HEK293 (cell line): Measurements from ENCODE around the gene CRK.
A peak's percentile ranks its signal among the peaks of the same experiment; 100 is the strongest.

ENCODE experiments used
- EGR2 ChIP-seq: fragments of 450-650 bp; formaldehyde crosslinking; IDR thresholded peaks from 2 replicates; pipeline ENCODE4 v1.5.1; 2016; ENCODE audit warnings: low read depth, missing biosample characterization, missing genetic modification characterization
- GFI1B ChIP-seq: fragments of 450-650 bp; formaldehyde crosslinking; IDR thresholded peaks from 2 replicates; pipeline ENCODE4 v1.5.1; 2016; ENCODE audit warnings: missing biosample characterization, missing genetic modification characterization
- GLIS2 ChIP-seq: fragments of 450-650 bp; formaldehyde crosslinking; IDR thresholded peaks from 2 replicates; pipeline ENCODE4 v1.5.1; 2016; ENCODE audit warnings: missing biosample characterization, missing genetic modification characterization
- IKZF3 ChIP-seq: fragments of 450-650 bp; IDR thresholded peaks from 2 replicates; pipeline ENCODE4 v1.5.0; 2018; ENCODE audit warnings: missing biosample characterization, mild to moderate bottlenecking, missing genetic modification characterization, moderate library complexity
- MYNN ChIP-seq: fragments of 450-650 bp; formaldehyde crosslinking; IDR thresholded peaks from 2 replicates; pipeline ENCODE4 v1.5.1; 2016; ENCODE audit warnings: missing biosample characterization, missing genetic modification characterization, borderline replicate concordance
- MZF1 ChIP-seq: fragments of 450-650 bp; formaldehyde crosslinking; IDR thresholded peaks from 2 replicates; pipeline ENCODE4 v1.5.1; 2017; ENCODE audit warnings: missing biosample characterization, missing genetic modification characterization, borderline replicate concordance
- ZFHX2 ChIP-seq: fragments of 450-650 bp; formaldehyde crosslinking; conservative IDR thresholded peaks from 2 replicates; pipeline ENCODE4 v1.5.1; 2016; ENCODE audit warnings: missing biosample characterization, missing genetic modification characterization
- ZFP3 ChIP-seq: fragments of 450-650 bp; formaldehyde crosslinking; IDR thresholded peaks from 2 replicates; pipeline ENCODE4 v1.5.1; 2016; ENCODE audit warnings: low read depth, missing biosample characterization, missing genetic modification characterization
- ZNF133 ChIP-seq: fragments of 450-650 bp; formaldehyde crosslinking; IDR thresholded peaks from 2 replicates; pipeline ENCODE4 v1.5.1; 2016; ENCODE audit warnings: missing biosample characterization, missing genetic modification characterization
- ZNF175 ChIP-seq: fragments of 450-650 bp; formaldehyde crosslinking; IDR thresholded peaks from 2 replicates; pipeline ENCODE4 v1.5.1; 2016; ENCODE audit warnings: missing biosample characterization, missing genetic modification characterization
- ZNF221 ChIP-seq: fragments of 450-650 bp; formaldehyde crosslinking; IDR thresholded peaks from 2 replicates; pipeline ENCODE4 v1.5.1; 2017; ENCODE audit warnings: missing biosample characterization, missing genetic modification characterization, borderline replicate concordance
- ZNF23 ChIP-seq: fragments of 450-650 bp; formaldehyde crosslinking; IDR thresholded peaks from 2 replicates; pipeline ENCODE4 v1.5.1; 2016; ENCODE audit warnings: missing biosample characterization, missing genetic modification characterization, borderline replicate concordance
- ZNF239 ChIP-seq: fragments of 450-650 bp; formaldehyde crosslinking; IDR thresholded peaks from 2 replicates; pipeline ENCODE4 v1.5.1; 2016; ENCODE audit warnings: missing biosample characterization, missing genetic modification characterization
- ZNF24 ChIP-seq: fragments of 450-650 bp; formaldehyde crosslinking; IDR thresholded peaks from 2 replicates; pipeline ENCODE4 v1.5.1; 2016; ENCODE audit warnings: missing biosample characterization, missing genetic modification characterization
- ZNF416 ChIP-seq: fragments of 450-650 bp; formaldehyde crosslinking; IDR thresholded peaks from 2 replicates; pipeline ENCODE4 v1.5.1; 2016; ENCODE audit warnings: missing biosample characterization, missing genetic modification characterization
- ZNF473 ChIP-seq: fragments of 450-650 bp; formaldehyde crosslinking; IDR thresholded peaks from 2 replicates; pipeline ENCODE4 v1.5.1; 2017; ENCODE audit warnings: missing biosample characterization, missing genetic modification characterization
- ZNF521 ChIP-seq: fragments of 450-650 bp; formaldehyde crosslinking; IDR thresholded peaks from 2 replicates; pipeline ENCODE4 v1.5.1; 2017; ENCODE audit warnings: missing biosample characterization, mild to moderate bottlenecking, missing genetic modification characterization
- ZNF530 ChIP-seq: fragments of 450-650 bp; formaldehyde crosslinking; IDR thresholded peaks from 2 replicates; pipeline ENCODE4 v1.5.1; 2016; ENCODE audit warnings: low read depth, missing biosample characterization, missing genetic modification characterization
- ZNF558 ChIP-seq: fragments of 450-650 bp; formaldehyde crosslinking; IDR thresholded peaks from 2 replicates; pipeline ENCODE4 v1.5.1; 2016; ENCODE audit warnings: missing biosample characterization, missing genetic modification characterization
- ZNF560 ChIP-seq: fragments of 450-650 bp; formaldehyde crosslinking; IDR thresholded peaks from 2 replicates; pipeline ENCODE4 v1.5.1; 2017; ENCODE audit warnings: missing biosample characterization, missing genetic modification characterization, borderline replicate concordance
- ZNF561 ChIP-seq: fragments of 450-650 bp; IDR thresholded peaks from 2 replicates; pipeline ENCODE4 v1.5.1; 2018; ENCODE audit warnings: missing biosample characterization, missing genetic modification characterization, borderline replicate concordance
- ZNF585B ChIP-seq: fragments of 450-650 bp; formaldehyde crosslinking; IDR thresholded peaks from 2 replicates; pipeline ENCODE4 v1.5.1; 2016; ENCODE audit warnings: missing biosample characterization, missing genetic modification characterization
- ZNF596 ChIP-seq: fragments of 450-650 bp; IDR thresholded peaks from 2 replicates; pipeline ENCODE4 v1.5.0; 2018; ENCODE audit warnings: missing biosample characterization, mild to moderate bottlenecking, missing genetic modification characterization, moderate library complexity
- TF ChIP-seq, protein P1 (sequence below): fragments of 450-650 bp; formaldehyde crosslinking; IDR thresholded peaks from 2 replicates; pipeline ENCODE4 v1.5.1; 2016; ENCODE audit warnings: missing biosample characterization, missing genetic modification characterization
- TF ChIP-seq, protein P2 (sequence below): fragments of 450-650 bp; formaldehyde crosslinking; IDR thresholded peaks from 2 replicates; pipeline ENCODE4 v1.5.1; 2017; ENCODE audit warnings: missing biosample characterization, missing genetic modification characterization
- TF ChIP-seq, protein P3 (sequence below): fragments of 450-650 bp; formaldehyde crosslinking; IDR thresholded peaks from 2 replicates; pipeline ENCODE4 v1.5.1; 2016; ENCODE audit warnings: missing biosample characterization, missing genetic modification characterization
- TF ChIP-seq, protein P4 (sequence below): fragments of 450-650 bp; formaldehyde crosslinking; IDR thresholded peaks from 2 replicates; pipeline ENCODE4 v1.5.1; 2016; ENCODE audit warnings: missing biosample characterization, missing genetic modification characterization
- TF ChIP-seq, protein P5 (sequence below): fragments of 450-650 bp; formaldehyde crosslinking; IDR thresholded peaks from 2 replicates; pipeline ENCODE4 v1.5.1; 2016; ENCODE audit warnings: missing biosample characterization, missing genetic modification characterization
- TF ChIP-seq, protein P6 (sequence below): fragments of 450-650 bp; formaldehyde crosslinking; IDR thresholded peaks from 2 replicates; pipeline ENCODE4 v1.5.1; 2016; ENCODE audit warnings: missing biosample characterization, missing genetic modification characterization
- TF ChIP-seq, protein P7 (sequence below): fragments of 450-650 bp; formaldehyde crosslinking; IDR thresholded peaks from 2 replicates; pipeline ENCODE4 v1.5.1; 2016; ENCODE audit warnings: missing biosample characterization, missing genetic modification characterization

CRK gene

DNA sequence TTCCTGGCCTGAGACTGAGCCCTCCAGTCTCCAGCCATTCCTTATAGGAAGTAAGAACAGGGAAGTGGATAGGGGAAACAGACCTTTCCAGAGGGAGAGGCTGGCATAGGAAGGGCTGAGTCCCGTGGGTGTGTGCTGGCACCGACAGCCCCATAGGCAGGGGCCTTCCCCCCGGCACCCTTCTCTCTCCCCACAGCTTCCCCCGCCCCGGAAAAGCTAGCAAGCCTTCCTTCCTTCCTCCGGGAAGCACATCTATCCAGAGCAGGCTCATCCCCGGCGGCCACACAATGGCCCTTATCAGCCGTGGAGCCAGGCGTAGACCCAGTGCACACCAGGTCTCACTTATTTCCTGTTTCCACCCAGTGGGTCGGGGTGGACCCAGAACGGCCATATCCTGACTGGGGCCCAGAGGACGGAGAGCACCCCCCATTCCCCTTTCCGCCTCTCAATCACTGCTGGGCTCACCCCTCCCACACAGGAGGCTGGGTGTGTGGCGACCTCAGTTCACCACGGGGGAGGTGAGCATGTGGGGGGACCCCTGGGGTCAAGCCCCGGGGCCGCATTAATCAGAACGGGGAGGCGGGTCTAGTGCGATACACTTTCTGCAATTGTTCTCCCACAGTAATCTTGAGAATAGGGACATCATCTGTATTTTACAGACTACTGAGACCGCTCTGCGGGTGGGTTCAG, 37.4 kb upstream of the CRK start (continued):
- no peak for TF ChIP-seq ZNF558 (tag by site-specific recombination)
- TF ChIP-seq, protein P1, sequence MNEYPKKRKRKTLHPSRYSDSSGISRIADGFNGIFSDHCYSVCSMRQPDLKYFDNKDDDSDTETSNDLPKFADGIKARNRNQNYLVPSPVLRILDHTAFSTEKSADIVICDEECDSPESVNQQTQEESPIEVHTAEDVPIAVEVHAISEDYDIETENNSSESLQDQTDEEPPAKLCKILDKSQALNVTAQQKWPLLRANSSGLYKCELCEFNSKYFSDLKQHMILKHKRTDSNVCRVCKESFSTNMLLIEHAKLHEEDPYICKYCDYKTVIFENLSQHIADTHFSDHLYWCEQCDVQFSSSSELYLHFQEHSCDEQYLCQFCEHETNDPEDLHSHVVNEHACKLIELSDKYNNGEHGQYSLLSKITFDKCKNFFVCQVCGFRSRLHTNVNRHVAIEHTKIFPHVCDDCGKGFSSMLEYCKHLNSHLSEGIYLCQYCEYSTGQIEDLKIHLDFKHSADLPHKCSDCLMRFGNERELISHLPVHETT = no peak
- TF ChIP-seq, protein P2, sequence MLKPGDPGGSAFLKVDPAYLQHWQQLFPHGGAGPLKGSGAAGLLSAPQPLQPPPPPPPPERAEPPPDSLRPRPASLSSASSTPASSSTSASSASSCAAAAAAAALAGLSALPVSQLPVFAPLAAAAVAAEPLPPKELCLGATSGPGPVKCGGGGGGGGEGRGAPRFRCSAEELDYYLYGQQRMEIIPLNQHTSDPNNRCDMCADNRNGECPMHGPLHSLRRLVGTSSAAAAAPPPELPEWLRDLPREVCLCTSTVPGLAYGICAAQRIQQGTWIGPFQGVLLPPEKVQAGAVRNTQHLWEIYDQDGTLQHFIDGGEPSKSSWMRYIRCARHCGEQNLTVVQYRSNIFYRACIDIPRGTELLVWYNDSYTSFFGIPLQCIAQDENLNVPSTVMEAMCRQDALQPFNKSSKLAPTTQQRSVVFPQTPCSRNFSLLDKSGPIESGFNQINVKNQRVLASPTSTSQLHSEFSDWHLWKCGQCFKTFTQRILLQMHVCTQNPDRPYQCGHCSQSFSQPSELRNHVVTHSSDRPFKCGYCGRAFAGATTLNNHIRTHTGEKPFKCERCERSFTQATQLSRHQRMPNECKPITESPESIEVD = no peak
- TF ChIP-seq, protein P3, sequence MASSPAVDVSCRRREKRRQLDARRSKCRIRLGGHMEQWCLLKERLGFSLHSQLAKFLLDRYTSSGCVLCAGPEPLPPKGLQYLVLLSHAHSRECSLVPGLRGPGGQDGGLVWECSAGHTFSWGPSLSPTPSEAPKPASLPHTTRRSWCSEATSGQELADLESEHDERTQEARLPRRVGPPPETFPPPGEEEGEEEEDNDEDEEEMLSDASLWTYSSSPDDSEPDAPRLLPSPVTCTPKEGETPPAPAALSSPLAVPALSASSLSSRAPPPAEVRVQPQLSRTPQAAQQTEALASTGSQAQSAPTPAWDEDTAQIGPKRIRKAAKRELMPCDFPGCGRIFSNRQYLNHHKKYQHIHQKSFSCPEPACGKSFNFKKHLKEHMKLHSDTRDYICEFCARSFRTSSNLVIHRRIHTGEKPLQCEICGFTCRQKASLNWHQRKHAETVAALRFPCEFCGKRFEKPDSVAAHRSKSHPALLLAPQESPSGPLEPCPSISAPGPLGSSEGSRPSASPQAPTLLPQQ = no peak
- no peak for TF ChIP-seq ZNF133 (tag by site-specific recombination)
- TF ChIP-seq, protein P4, sequence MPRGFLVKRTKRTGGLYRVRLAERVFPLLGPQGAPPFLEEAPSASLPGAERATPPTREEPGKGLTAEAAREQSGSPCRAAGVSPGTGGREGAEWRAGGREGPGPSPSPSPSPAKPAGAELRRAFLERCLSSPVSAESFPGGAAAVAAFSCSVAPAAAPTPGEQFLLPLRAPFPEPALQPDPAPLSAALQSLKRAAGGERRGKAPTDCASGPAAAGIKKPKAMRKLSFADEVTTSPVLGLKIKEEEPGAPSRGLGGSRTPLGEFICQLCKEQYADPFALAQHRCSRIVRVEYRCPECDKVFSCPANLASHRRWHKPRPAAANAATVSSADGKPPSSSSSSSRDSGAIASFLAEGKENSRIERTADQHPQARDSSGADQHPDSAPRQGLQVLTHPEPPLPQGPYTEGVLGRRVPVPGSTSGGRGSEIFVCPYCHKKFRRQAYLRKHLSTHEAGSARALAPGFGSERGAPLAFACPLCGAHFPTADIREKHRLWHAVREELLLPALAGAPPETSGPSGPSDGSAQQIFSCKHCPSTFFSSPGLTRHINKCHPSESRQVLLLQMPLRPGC (tag by site-specific recombination) = no peak
- TF ChIP-seq EGR2 (tag by site-specific recombination) = peak; percentile 64
- peak; percentile 62 for TF ChIP-seq ZFHX2 (tag by site-specific recombination)
- TF ChIP-seq ZNF560 (tag by site-specific recombination) = no peak
- 0 out of 2 replicates have a peak, but pooled peaks have one; percentile 21 for TF ChIP-seq IKZF3 (tag by site-specific recombination)
- no peak for TF ChIP-seq ZNF561
- TF ChIP-seq, protein P5, sequence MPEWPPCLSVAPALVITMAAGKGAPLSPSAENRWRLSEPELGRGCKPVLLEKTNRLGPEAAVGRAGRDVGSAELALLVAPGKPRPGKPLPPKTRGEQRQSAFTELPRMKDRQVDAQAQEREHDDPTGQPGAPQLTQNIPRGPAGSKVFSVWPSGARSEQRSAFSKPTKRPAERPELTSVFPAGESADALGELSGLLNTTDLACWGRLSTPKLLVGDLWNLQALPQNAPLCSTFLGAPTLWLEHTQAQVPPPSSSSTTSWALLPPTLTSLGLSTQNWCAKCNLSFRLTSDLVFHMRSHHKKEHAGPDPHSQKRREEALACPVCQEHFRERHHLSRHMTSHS (tag by site-specific recombination) = no peak
- no peak for TF ChIP-seq MZF1
- TF ChIP-seq ZNF530 = no peak
- TF ChIP-seq, protein P6, sequence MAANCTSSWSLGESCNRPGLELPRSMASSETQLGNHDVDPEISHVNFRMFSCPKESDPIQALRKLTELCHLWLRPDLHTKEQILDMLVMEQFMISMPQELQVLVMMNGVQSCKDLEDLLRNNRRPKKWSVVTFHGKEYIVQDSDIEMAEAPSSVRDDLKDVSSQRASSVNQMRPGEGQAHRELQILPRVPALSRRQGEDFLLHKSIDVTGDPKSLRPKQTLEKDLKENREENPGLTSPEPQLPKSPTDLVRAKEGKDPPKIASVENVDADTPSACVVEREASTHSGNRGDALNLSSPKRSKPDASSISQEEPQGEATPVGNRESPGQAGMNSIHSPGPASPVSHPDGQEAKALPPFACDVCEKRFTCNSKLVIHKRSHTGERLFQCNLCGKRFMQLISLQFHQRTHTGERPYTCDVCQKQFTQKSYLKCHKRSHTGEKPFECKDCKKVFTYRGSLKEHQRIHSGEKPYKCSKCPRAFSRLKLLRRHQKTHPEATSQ (tag by site-specific recombination) = no peak
- TF ChIP-seq ZNF585B (tag by site-specific recombination) = no peak
- peak; percentile 53 for TF ChIP-seq GLIS2 (tag by site-specific recombination)
- TF ChIP-seq ZFP3 (tag by site-specific recombination) = no peak
- TF ChIP-seq ZNF175 (tag by site-specific recombination) = no peak
- TF ChIP-seq ZNF24 (tag by site-specific recombination) = no peak
- TF ChIP-seq ZNF596 (tag by site-specific recombination) = 0 out of 2 replicates have a peak, but pooled peaks have one; percentile 7
- TF ChIP-seq ZNF521 (tag by site-specific recombination) = no peak
- no peak for TF ChIP-seq ZNF23
- TF ChIP-seq ZNF239 = no peak
- no peak for TF ChIP-seq ZNF473 (tag by site-specific recombination)
- TF ChIP-seq GFI1B (tag by site-specific recombination) = no peak
- TF ChIP-seq MYNN = no peak
- no peak for TF ChIP-seq ZNF416 (tag by site-specific recombination)
- no peak for TF ChIP-seq ZNF221 (tag by site-specific recombination)
- TF ChIP-seq, protein P7, sequence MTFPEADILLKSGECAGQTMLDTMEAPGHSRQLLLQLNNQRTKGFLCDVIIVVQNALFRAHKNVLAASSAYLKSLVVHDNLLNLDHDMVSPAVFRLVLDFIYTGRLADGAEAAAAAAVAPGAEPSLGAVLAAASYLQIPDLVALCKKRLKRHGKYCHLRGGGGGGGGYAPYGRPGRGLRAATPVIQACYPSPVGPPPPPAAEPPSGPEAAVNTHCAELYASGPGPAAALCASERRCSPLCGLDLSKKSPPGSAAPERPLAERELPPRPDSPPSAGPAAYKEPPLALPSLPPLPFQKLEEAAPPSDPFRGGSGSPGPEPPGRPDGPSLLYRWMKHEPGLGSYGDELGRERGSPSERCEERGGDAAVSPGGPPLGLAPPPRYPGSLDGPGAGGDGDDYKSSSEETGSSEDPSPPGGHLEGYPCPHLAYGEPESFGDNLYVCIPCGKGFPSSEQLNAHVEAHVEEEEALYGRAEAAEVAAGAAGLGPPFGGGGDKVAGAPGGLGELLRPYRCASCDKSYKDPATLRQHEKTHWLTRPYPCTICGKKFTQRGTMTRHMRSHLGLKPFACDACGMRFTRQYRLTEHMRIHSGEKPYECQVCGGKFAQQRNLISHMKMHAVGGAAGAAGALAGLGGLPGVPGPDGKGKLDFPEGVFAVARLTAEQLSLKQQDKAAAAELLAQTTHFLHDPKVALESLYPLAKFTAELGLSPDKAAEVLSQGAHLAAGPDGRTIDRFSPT (tag by site-specific recombination) = no peak
